ENCODE measurements around the gene N4BP2L1. TPM values are rescaled to one million over a fixed set of nuclear protein-coding genes. Genes with fewer than 3 reads are reported as not detected.

The N4BP2L1 gene
- polyA plus RNA-seq, 1 experiment = 0.43 TPM

DNA sequence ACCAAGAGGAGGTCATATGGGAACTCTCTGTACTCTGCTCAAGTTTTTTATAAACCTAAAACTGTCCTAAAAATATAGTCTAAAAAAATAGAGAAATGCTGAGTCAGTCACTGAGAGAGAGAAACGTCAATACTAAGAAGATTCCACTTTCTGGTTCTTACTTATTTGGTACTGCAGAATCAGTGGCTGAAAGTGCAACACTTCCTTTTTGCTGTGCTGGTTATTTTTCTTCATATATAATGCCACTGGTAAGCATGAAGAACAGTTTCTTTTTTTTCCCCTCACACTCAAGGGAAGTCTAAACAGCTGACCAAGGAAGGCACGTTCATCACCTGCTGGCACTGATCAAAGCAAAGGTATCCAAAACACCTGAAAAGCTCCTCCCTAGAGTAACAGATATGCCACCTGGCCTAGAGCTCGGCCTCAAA is 44.3 kb upstream of the N4BP2L1 start:
- CTCF ChIA-PET = interaction anchor here (1.8 kb wide), 1 partner anchor 9 kb away, joined by 6 read pairs; no protein-coding TSS in a partner anchor
- Histone ChIP-seq H3K4me3 (ENCODE audit: low read depth, low read length) (no peak overlapping the region), H3K36me3 (ENCODE audit: control insufficient read depth, insufficient read depth, low read length) (peaks cover 1% of the 10 kb centered on the region; the same call in 1 of the 2 replicates), H3K27me3 (ENCODE audit: control insufficient read depth, insufficient read depth, low read length) (no peaks in the 10 kb centered on the region)
- DNase-seq (ENCODE audit: low read depth) = no peak
- TF ChIP-seq, protein P1, sequence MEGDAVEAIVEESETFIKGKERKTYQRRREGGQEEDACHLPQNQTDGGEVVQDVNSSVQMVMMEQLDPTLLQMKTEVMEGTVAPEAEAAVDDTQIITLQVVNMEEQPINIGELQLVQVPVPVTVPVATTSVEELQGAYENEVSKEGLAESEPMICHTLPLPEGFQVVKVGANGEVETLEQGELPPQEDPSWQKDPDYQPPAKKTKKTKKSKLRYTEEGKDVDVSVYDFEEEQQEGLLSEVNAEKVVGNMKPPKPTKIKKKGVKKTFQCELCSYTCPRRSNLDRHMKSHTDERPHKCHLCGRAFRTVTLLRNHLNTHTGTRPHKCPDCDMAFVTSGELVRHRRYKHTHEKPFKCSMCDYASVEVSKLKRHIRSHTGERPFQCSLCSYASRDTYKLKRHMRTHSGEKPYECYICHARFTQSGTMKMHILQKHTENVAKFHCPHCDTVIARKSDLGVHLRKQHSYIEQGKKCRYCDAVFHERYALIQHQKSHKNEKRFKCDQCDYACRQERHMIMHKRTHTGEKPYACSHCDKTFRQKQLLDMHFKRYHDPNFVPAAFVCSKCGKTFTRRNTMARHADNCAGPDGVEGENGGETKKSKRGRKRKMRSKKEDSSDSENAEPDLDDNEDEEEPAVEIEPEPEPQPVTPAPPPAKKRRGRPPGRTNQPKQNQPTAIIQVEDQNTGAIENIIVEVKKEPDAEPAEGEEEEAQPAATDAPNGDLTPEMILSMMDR (IDR thresholded peaks at IDR 0.05; ENCODE audit: insufficient read depth, low read depth, low read length) = no peak
- POLR2A ChIA-PET = no interaction called here

DNA sequence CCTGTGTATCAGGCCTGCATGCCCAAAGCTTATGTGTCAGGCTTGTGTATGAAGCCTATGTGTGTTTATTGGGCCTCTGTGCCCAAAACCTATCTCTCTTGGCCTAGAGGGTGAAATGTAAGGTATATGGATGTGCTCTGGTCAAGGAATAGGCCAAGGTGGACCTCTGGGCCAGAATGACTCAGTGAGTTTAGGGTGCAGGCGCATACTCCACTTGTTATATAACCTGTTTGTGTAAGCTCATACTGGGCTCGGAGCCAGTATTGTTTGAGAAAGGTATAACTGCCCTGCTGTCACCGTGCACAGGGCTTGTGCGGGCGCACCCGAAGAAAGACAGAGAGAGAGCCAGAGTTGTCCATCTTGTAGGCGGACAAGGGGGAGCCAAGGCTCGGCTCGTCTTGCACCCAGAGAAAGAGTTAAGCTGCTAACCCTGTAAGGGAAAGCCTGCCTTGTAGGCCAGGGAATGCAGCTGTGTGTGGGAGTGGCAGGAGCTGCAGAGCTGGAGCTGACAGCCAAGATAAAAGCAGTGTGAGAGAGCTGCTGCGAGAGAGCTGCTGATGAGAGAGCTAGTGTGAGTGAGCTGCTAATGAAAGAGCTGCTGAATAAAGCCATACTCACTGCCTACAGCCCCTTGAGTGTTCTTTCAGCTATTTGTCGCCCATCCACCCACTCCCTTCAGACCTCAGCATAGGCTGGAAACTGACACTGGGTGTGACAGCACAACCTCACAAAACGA is 43.4 kb upstream of the N4BP2L1 start:
- DNase-seq (ENCODE audit: low read depth) = no peak
- CTCF ChIA-PET = interaction anchor here (0.6 to 1.8 kb wide), 4 partner anchors 9 to 124 kb away, joined by 3 to 6 read pairs (median 4); no protein-coding TSS in a partner anchor
- no peaks in the 10 kb centered on the region for H3K27me3 ChIP-seq (ENCODE audit: control insufficient read depth, insufficient read depth, low read length)

DNA sequence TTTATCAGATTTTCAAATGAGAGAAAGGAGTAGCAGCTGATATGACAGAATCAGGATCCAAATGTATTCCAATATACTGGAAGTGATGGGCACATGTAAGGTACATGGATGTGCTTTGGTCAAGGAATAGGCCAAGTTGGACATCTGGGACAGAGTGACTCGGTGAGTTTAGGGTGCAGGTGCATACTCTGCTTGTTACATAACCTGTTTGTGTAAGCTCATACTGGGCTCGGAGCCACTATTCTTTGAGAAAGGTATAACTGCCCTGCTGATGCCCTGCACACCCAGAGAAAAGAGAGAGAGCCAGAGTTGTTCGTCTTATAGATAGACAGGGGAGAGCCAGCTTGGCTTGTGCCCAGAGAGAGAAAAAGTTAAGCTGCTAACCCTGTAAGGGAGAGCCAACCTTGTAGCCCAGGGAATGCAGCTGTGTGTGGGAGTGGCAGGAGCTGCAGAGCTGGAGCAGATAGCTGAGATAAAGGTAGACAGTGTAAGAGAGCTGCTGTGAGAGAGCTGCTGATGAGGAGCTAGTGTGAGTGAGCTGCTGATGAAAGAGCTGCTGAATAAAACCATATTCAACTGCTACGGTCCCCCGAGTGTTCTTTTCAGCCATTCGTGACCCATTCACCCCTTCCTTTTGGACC is 40.7 kb upstream of the N4BP2L1 start:
- POLR2A ChIA-PET = no interaction called here
- DNase-seq (ENCODE audit: low read depth) = no peak

More for the DNA sequence above, 43.4 kb upstream of the N4BP2L1 start:
- POLR2A ChIA-PET = no interaction called here
- H3K36me3 ChIP-seq (ENCODE audit: control insufficient read depth, insufficient read depth, low read length) = peaks cover 1% of the 10 kb centered on the region; the same call in 1 of the 2 replicates
- no peak overlapping the region for H3K4me3 ChIP-seq (ENCODE audit: low read depth, low read length)
- TF ChIP-seq, protein P1 (IDR thresholded peaks at IDR 0.05; ENCODE audit: insufficient read depth, low read depth, low read length) = no peak

DNA sequence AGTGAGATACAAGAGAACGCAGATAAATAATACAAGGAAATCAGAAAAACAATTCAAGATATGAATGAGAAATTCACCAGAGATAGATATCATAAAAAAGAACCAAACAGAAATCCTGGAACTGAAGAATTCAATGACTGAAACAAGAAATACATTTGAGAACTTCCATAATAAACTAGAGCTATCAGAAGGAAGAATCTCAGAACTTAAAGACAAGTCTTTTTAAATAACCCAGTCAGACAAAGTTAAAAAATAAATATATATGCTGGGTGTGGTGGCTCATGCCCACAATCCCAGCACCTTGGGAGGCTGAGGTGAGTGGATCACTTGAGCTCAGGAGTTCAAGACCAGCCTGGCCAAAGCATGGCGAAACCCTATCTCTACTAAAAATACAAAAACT is 28.7 kb upstream of the N4BP2L1 start:
- Histone ChIP-seq H3K4me3 (ENCODE audit: low read depth, low read length) (no peak overlapping the region), H3K27me3 (ENCODE audit: control insufficient read depth, insufficient read depth, low read length) (no peaks in the 10 kb centered on the region), H3K36me3 (ENCODE audit: control insufficient read depth, insufficient read depth, low read length) (no peaks in the 10 kb centered on the region)
- DNase-seq (ENCODE audit: low read depth) = no peak
- TF ChIP-seq, protein P1 (IDR thresholded peaks at IDR 0.05; ENCODE audit: insufficient read depth, low read depth, low read length) = no peak
- POLR2A ChIA-PET = no interaction called here
- CTCF ChIA-PET = interaction anchor here (0.6 kb wide), 2 partner anchors 513 to 535 kb away, joined by 3 read pairs; no protein-coding TSS in a partner anchor

More for the DNA sequence above, 40.7 kb upstream of the N4BP2L1 start:
- CTCF ChIA-PET = interaction anchor here (1.1 kb wide), 1 partner anchor 112 kb away, joined by 3 read pairs; no protein-coding TSS in a partner anchor
- Histone ChIP-seq H3K4me3 (ENCODE audit: low read depth, low read length) (no peak overlapping the region), H3K36me3 (ENCODE audit: control insufficient read depth, insufficient read depth, low read length) (peaks cover 1% of the 10 kb centered on the region; the same call in 1 of the 2 replicates), H3K27me3 (ENCODE audit: control insufficient read depth, insufficient read depth, low read length) (no peaks in the 10 kb centered on the region)
- TF ChIP-seq, protein P1 (IDR thresholded peaks at IDR 0.05; ENCODE audit: insufficient read depth, low read depth, low read length) = no peak

DNA sequence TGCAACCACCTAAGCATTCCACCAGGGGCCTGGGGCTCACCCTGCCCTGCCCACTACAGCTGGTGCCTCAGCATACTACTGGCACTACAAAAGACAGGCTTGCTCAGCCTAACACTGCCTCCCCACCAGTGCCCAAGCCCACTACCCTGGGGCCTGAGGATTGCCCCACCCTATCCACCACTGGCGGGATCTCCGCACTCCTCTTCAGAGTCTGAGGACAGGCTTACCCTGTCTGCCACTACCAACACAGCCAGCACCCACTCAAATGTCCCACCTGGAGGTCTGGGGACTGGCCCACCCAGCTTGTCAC is 27.6 kb upstream of the N4BP2L1 start:
- ChIA-PET POLR2A (no interaction called here), CTCF (no interaction called here)
- TF ChIP-seq, protein P1 (IDR thresholded peaks at IDR 0.05; ENCODE audit: insufficient read depth, low read depth, low read length) = no peak
- no peak for DNase-seq (ENCODE audit: low read depth)
- Histone ChIP-seq H3K4me3 (ENCODE audit: low read depth, low read length) (no peak overlapping the region), H3K36me3 (ENCODE audit: control insufficient read depth, insufficient read depth, low read length) (no peaks in the 10 kb centered on the region), H3K27me3 (ENCODE audit: control insufficient read depth, insufficient read depth, low read length) (no peaks in the 10 kb centered on the region)
